IMR-90 (cell line): ENCODE measurements around the gene SOX6. TPM values are rescaled to one million over a fixed set of nuclear protein-coding genes. Genes with fewer than 3 reads are reported as not detected.

Experiments used
- ATAC-seq: fragments of 200-7000 bp; cut with Tn5 transposase; 2 replicates; pipeline ENCODE4 v1.9.1; 2020; ENCODE audit warnings: low read depth, mild to moderate bottlenecking, moderate library complexity
- BruUV-seq: library from RNA; stranded (reverse); fragments of 400-500 nt; replicated peaks from 2 replicates; lab custom pipeline; 2021; lab: Mats Ljungman, UMichigan
- CTCF ChIA-PET: fragments of 300-600 bp; formaldehyde crosslinking; extraction: SDS; loops from one replicate; lab custom pipeline; 2021; ENCODE audit warnings: antibody characterized with exemption; lab: Yijun Ruan, JAX
- POLR2A ChIA-PET: fragments of 300-600 bp; sonication (Branson Sonifier 250); formaldehyde crosslinking; loops from one replicate; lab custom pipeline; 2022; ENCODE audit warnings: antibody characterized with exemption; ENCODE audit not compliant: unreplicated experiment; lab: Charles Lee
- DNase-seq: peaks from one replicate; pipeline ENCODE4 v3.0.0; 2013
- H2AFZ ChIP-seq: replicated peaks from 2 replicates; pipeline ENCODE3; 2013; ENCODE audit warnings: low read length, mild to moderate bottlenecking; ENCODE audit not compliant: poor library complexity
- H2AK5ac ChIP-seq: 2 replicates; pipeline ENCODE4 v1.6.1; 2013; ENCODE audit warnings: low read depth, low read length, inconsistent platforms
- H2AK9ac ChIP-seq: replicated peaks from 2 replicates; pipeline ENCODE3; 2013; ENCODE audit warnings: mild to moderate bottlenecking, low read depth, low read length, moderate library complexity; ENCODE audit not compliant: poor library complexity
- H2BK120ac ChIP-seq: 2 replicates; pipeline ENCODE4 v1.6.1; 2013; ENCODE audit warnings: low read depth, low read length, inconsistent platforms
- H2BK15ac ChIP-seq: 3 replicates; pipeline ENCODE4 v1.6.1; 2013; ENCODE audit warnings: low read depth, low read length, inconsistent platforms
- H2BK20ac ChIP-seq: 2 replicates; pipeline ENCODE4 v1.6.1; 2013; ENCODE audit warnings: low read depth, mild to moderate bottlenecking, inconsistent platforms, low read length, moderate library complexity
- H2BK5ac ChIP-seq: 2 replicates; pipeline ENCODE4 v1.6.1; 2013; ENCODE audit warnings: mild to moderate bottlenecking, low read depth, low read length, inconsistent platforms; ENCODE audit not compliant: poor library complexity, severe bottlenecking
- H3K14ac ChIP-seq: replicated peaks from 2 replicates; pipeline ENCODE4 v1.6.1; 2013; ENCODE audit warnings: low read depth, low read length, inconsistent platforms
- H3K18ac ChIP-seq: 2 replicates; pipeline ENCODE4 v1.6.1; 2013; ENCODE audit warnings: low read depth, low read length, control low read depth
- H3K23ac ChIP-seq: 2 replicates; pipeline ENCODE4 v1.6.1; 2013; ENCODE audit warnings: low read depth, low read length, inconsistent platforms
- H3K27ac ChIP-seq: 2 replicates; pipeline ENCODE4 v1.5.1; 2013; ENCODE audit warnings: mild to moderate bottlenecking, control low read depth, low read length; ENCODE audit not compliant: insufficient read depth
- H3K27me3 ChIP-seq: 2 replicates; pipeline ENCODE4 v1.6.1; 2013; ENCODE audit warnings: low read length; ENCODE audit not compliant: control insufficient read depth, insufficient read depth
- H3K36me3 ChIP-seq: 2 replicates; pipeline ENCODE4 v1.6.1; 2013; ENCODE audit warnings: low read length, mixed read lengths; ENCODE audit not compliant: control insufficient read depth, insufficient read depth
- H3K4ac ChIP-seq: 2 replicates; pipeline ENCODE4 v1.6.1; 2013; ENCODE audit warnings: low read depth, low read length, inconsistent platforms
- H3K4me1 ChIP-seq: 2 replicates; pipeline ENCODE4 v1.6.1; 2013; ENCODE audit warnings: low read length, mixed read lengths; ENCODE audit not compliant: control insufficient read depth, insufficient read depth
- H3K4me2 ChIP-seq: 2 replicates; pipeline ENCODE4 v1.6.1; 2013; ENCODE audit warnings: low read depth, mild to moderate bottlenecking, control low read depth, low read length, moderate library complexity
- H3K4me3 ChIP-seq: 2 replicates; pipeline ENCODE4 v1.5.1; 2013; ENCODE audit warnings: low read depth, mild to moderate bottlenecking, control low read depth, low read length, moderate library complexity; ENCODE audit not compliant: insufficient read depth
- H3K56ac ChIP-seq: 2 replicates; pipeline ENCODE4 v1.6.1; 2013; ENCODE audit warnings: low read length, inconsistent platforms; ENCODE audit not compliant: insufficient read depth; ENCODE audit errors: extremely low read depth
- H3K79me1 ChIP-seq, 2 experiments: 2 replicates each; pipeline ENCODE4 v1.6.1; 2013; ENCODE audit warnings: low read length in 2 of 2, inconsistent platforms in 1 of 2, low read depth in 1 of 2
- H3K9ac ChIP-seq: 2 replicates; pipeline ENCODE4 v1.6.1; 2013; ENCODE audit warnings: low read depth, low read length, control low read depth
- H3K9me1 ChIP-seq: 2 replicates; pipeline ENCODE4 v1.6.1; 2013; ENCODE audit warnings: low read length, inconsistent platforms; ENCODE audit not compliant: insufficient read depth
- H3K9me3 ChIP-seq: 2 replicates; pipeline ENCODE4 v1.6.1; 2013; ENCODE audit warnings: low read length; ENCODE audit not compliant: control insufficient read depth, insufficient read depth
- H4K20me1 ChIP-seq: 2 replicates; pipeline ENCODE4 v1.6.1; 2013; ENCODE audit warnings: low read length, inconsistent platforms; ENCODE audit not compliant: insufficient read depth
- H4K5ac ChIP-seq: 2 replicates; pipeline ENCODE4 v1.6.1; 2013; ENCODE audit warnings: mild to moderate bottlenecking, low read depth, low read length, control low read depth
- H4K8ac ChIP-seq, 2 experiments: 2 replicates each; pipeline ENCODE4 v1.6.1; 2013; ENCODE audit warnings: low read depth in 2 of 2, low read length in 2 of 2, control low read depth in 1 of 2, inconsistent platforms in 1 of 2
- H4K91ac ChIP-seq: 2 replicates; pipeline ENCODE4 v1.6.1; 2013; ENCODE audit warnings: low read depth, low read length, inconsistent platforms; ENCODE audit not compliant: insufficient read depth
- BHLHE40 ChIP-seq: fragments of 150-350 bp; IDR thresholded peaks from 2 replicates; pipeline ENCODE4 v1.6.1; 2016; ENCODE audit warnings: mild to moderate bottlenecking, low read depth, low read length
- CEBPB ChIP-seq: IDR thresholded peaks from 2 replicates; pipeline ENCODE4 v1.6.1; 2012; ENCODE audit warnings: low read depth, low read length, improper control_type of control experiment
- FOS ChIP-seq: fragments of 150-350 bp; IDR thresholded peaks from 2 replicates; pipeline ENCODE4 v1.6.1; 2016; ENCODE audit warnings: low read depth, low read length
- MAZ ChIP-seq: IDR thresholded peaks from 2 replicates; pipeline ENCODE4 v1.6.1; 2012; ENCODE audit warnings: low read depth, mild to moderate bottlenecking, low read length, improper control_type of control experiment, moderate library complexity, borderline replicate concordance
- RAD21 ChIP-seq: IDR thresholded peaks from 2 replicates; pipeline ENCODE4 v1.6.1; 2012; ENCODE audit warnings: low read length, improper control_type of control experiment
- WGBS, 2 experiments: methylation state at CpG; one replicate each; pipeline versions ENCODE4 v1.1.5 to v1.1.7; 2013; ENCODE audit warnings: missing lambda C conversion rate in 2 of 2; ENCODE audit not compliant: insufficient read length in 1 of 2; ENCODE audit errors: extremely low coverage in 2 of 2; 5-methylcytosine and 5-hydroxymethylcytosine counted together
- dilution Hi-C: fragments of 300-500 bp; cut with HindIII; formaldehyde crosslinking; loops from one replicate; pipeline ENCODE4 v1.14.3; 2018; ENCODE audit warnings: low sequenced_read_pairs; ENCODE audit not compliant: unreplicated experiment
- in situ Hi-C: fragments of 300-500 bp; cut with MboI; formaldehyde crosslinking; loops from 3 replicates; pipeline ENCODE4 v1.14.3; 2019; ENCODE audit warnings: low sequenced_read_pairs, inconsistent platforms, mixed read lengths
- intact Hi-C: fragments of 100-400 bp; cut with micrococcal nuclease; formaldehyde crosslinking; loops from 2 replicates; pipeline ENCODE4 v1.10.0; 2022
- polyA plus RNA-seq, 3 experiments: library from polyadenylated mRNA; depleted of rRNA; stranded (reverse); fragments of >200 nt; gene quantifications; 2 replicates each; pipeline ENCODE4 v1.2.3, GENCODE V29; 2012; ENCODE audit warnings: low replicate concordance in 1 of 3
- total RNA-seq: library from RNA; depleted of rRNA; stranded (reverse); fragments of >200 nt; gene quantifications from 2 replicates; pipeline ENCODE4 v1.2.3, GENCODE V29; 2012

Gene SOX6
- total and polyA plus RNA-seq, 2 of the 4 experiments (the other 2 are of a cell fraction): 1.7 to 7.7 TPM

- in situ Hi-C loops: no loop called here
Measured at GRCh38 chr11:15956302-15956701, 400.0 kb downstream of the SOX6 start.

More at GRCh38 chr11:15956302-15956701, 400.0 kb downstream of the SOX6 start:
- no peaks in the 10 kb centered on the region for H3K9me1 ChIP-seq
- H4K8ac ChIP-seq: no peak overlapping the region
- no peak overlapping the region for H3K18ac ChIP-seq
- no peak overlapping the region for H3K56ac ChIP-seq
- no peak overlapping the region for H3K4me3 ChIP-seq
- H3K4me2 ChIP-seq: no peak overlapping the region
- peaks cover 4% of the 10 kb centered on the region; the same call in 1 of the 2 replicates for H3K4me1 ChIP-seq
- DNase-seq: no peak
- no peak overlapping the region for H3K27ac ChIP-seq
- peak overlapping the region; percentile 63 for H4K91ac ChIP-seq
- CTCF ChIA-PET: no interaction called here
- no peak for TF ChIP-seq FOS
- TF ChIP-seq CEBPB: no peak
- no peak for TF ChIP-seq RAD21
- no peak for TF ChIP-seq BHLHE40
- no peak for TF ChIP-seq MAZ
- ATAC-seq: no peak
- no peak overlapping the region for H2AK9ac ChIP-seq
- no peak overlapping the region for H2AFZ ChIP-seq
- H3K23ac ChIP-seq: no peak overlapping the region
- peak overlapping the region; percentile 45 for H2BK120ac ChIP-seq
- H3K4ac ChIP-seq: peak overlapping the region; percentile 26; the same call in 1 of the 2 replicates
- H2BK15ac ChIP-seq: no peak overlapping the region
- peak overlapping the region; percentile 52 for H2BK20ac ChIP-seq
- no TSS peak for BruUV-seq
- POLR2A ChIA-PET: no interaction called here
- H3K9me3 ChIP-seq: no peaks in the 10 kb centered on the region
- H3K9ac ChIP-seq: no peak overlapping the region
- WGBS, 2 experiments: no CpG with 5 or more reads among the region's 3 CpGs
- H3K14ac ChIP-seq: no peak overlapping the region; the same call in 1 of the 2 replicates
- H4K20me1 ChIP-seq: no peaks in the 10 kb centered on the region
- no peak overlapping the region for H2AK5ac ChIP-seq
- H2BK5ac ChIP-seq: no peak overlapping the region
- no peak overlapping the region for H4K5ac ChIP-seq
- intact Hi-C loops (no loop called here), dilution Hi-C loops (no loop called here)
- no peaks in the 10 kb centered on the region for H3K27me3 ChIP-seq
- H3K36me3 ChIP-seq: no peaks in the 10 kb centered on the region
- H3K79me1 ChIP-seq: no peaks in the 10 kb centered on the region
